ENCODE data around the gene GREB1. TPM values are rescaled to one million over a fixed set of nuclear protein-coding genes. Genes with fewer than 3 reads are reported as not detected.

The GREB1 gene
- total and polyA plus RNA-seq, 2 of the 13 experiments (the other 11 are each of a cell fraction or from before 2014, with no cell fraction given): 31.3 to 61.2 TPM

DNA sequence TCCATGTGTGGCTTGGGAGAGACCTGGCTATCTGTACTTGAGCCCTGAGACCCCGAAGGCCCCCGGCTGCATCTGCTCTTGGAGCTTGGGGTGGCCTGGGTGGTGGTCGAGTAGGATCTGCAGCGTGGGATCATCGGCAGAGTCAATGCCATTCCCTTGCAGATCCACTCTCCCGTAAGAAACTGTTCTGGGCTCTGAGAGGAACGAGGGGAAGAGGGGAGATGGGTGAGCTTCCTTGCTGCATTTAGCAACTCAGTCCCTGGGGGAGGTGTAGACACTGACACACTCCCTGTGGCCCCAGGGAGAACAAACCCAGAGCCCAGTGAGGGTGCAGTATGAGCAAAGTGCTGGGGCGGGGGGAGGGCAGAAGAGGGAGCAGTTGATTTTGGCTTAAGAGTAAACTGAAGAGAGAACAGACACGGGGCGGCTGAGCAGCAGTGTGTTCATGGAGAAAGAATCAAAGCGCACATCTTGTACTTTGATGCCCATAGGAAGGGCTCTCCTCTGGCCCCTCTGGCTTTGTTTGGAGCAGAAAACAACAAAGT is 8.5 kb downstream of the GREB1 start (continued):
- TF ChIP-seq, protein P1, sequence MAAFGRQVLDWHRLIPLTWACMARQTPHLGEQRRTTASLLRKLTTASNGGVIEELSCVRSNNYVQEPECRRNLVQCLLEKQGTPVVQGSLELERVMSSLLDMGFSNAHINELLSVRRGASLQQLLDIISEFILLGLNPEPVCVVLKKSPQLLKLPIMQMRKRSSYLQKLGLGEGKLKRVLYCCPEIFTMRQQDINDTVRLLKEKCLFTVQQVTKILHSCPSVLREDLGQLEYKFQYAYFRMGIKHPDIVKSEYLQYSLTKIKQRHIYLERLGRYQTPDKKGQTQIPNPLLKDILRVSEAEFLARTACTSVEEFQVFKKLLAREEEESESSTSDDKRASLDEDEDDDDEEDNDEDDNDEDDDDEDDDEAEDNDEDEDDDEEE (CRISPR knock-in tag; IDR thresholded peaks at IDR 0.05): no peak
- TF ChIP-seq TRIM24 (CRISPR knock-in tag; IDR thresholded peaks at IDR 0.05) (no peak), IRF2 (CRISPR knock-in tag; IDR thresholded peaks at IDR 0.05) (no peak), RORA (CRISPR knock-in tag; IDR thresholded peaks at IDR 0.05) (no peak), PTBP1 (IDR thresholded peaks at IDR 0.05; ENCODE audit: low read depth, low read length, poor library complexity, severe bottlenecking) (no peak), IKZF4 (CRISPR knock-in tag; IDR thresholded peaks at IDR 0.05; ENCODE audit: borderline replicate concordance, low read depth, not compliant biosample characterization) (peak; percentile 74), YEATS2 (CRISPR knock-in tag; IDR thresholded peaks at IDR 0.05; ENCODE audit: borderline replicate concordance) (no peak), GPN1 (CRISPR knock-in tag; IDR thresholded peaks at IDR 0.05; ENCODE audit: borderline replicate concordance) (no peak), ATF7-NPFF (CRISPR knock-in tag; IDR thresholded peaks at IDR 0.05; ENCODE audit: low read depth) (0 out of 2 replicates have a peak, but pooled peaks have one; percentile 29), ZBTB46 (CRISPR knock-in tag; IDR thresholded peaks at IDR 0.05; ENCODE audit: borderline replicate concordance) (0 out of 2 replicates have a peak, but pooled peaks have one; percentile 49), GMEB1 (CRISPR knock-in tag; IDR thresholded peaks at IDR 0.05; ENCODE audit: borderline replicate concordance) (no peak), ZNF549 (CRISPR knock-in tag; IDR thresholded peaks at IDR 0.05) (no peak), ATF1 (CRISPR knock-in tag; IDR thresholded peaks at IDR 0.05) (no peak), DZIP1 (CRISPR knock-in tag; IDR thresholded peaks at IDR 0.05) (no peak), ZNF790 (CRISPR knock-in tag; IDR thresholded peaks at IDR 0.05; ENCODE audit: borderline replicate concordance) (peak; percentile 36; the same call in 1 of the 2 replicates), KAT7 (CRISPR knock-in tag; IDR thresholded peaks at IDR 0.05; ENCODE audit: borderline replicate concordance) (0 out of 2 replicates have a peak, but pooled peaks have one; percentile 40), ZBTB49 (CRISPR knock-in tag; IDR thresholded peaks at IDR 0.05; ENCODE audit: borderline replicate concordance) (no peak)
- TF ChIP-seq, protein P2, sequence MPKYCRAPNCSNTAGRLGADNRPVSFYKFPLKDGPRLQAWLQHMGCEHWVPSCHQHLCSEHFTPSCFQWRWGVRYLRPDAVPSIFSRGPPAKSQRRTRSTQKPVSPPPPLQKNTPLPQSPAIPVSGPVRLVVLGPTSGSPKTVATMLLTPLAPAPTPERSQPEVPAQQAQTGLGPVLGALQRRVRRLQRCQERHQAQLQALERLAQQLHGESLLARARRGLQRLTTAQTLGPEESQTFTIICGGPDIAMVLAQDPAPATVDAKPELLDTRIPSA (CRISPR knock-in tag; IDR thresholded peaks at IDR 0.05; ENCODE audit: borderline replicate concordance): no peak

All from HepG2 (cell line).